GM21737 (cell line): ENCODE results near the gene URB1.
"Not testable (repeated sequence)": the region's sequence is repeated elsewhere in the genome, so short reads cannot be mapped to it uniquely, and the experiment has no call there.

Experiments
- ATAC-seq: cut with Tn5 transposase; IDR thresholded peaks from one replicate; pipeline ENCODE4 v1.9.1; 2021; ENCODE audit warnings: mild to moderate bottlenecking, moderate library complexity; ENCODE audit not compliant: unreplicated experiment

The URB1 gene

DNA sequence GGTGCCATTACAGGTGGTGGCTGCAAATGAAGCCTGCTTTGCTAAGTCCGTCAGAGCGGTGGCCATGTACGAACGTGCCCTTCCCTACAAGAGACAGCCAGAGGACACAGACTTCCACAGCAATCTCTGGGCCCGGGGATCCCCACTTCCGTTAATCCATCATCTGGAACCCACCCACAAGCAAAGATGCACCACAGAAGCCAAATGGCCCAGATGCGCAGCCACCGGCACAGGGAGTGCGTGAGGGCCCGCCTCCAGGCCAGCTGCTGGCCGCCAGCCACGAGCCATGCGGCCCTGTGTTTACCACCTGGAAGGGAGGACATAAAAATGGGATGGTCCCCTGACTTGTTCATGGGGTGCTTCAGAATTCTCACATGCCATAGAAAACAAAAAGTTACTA lies 72.1 kb downstream of the URB1 start:
- ATAC-seq, result no peak

DNA sequence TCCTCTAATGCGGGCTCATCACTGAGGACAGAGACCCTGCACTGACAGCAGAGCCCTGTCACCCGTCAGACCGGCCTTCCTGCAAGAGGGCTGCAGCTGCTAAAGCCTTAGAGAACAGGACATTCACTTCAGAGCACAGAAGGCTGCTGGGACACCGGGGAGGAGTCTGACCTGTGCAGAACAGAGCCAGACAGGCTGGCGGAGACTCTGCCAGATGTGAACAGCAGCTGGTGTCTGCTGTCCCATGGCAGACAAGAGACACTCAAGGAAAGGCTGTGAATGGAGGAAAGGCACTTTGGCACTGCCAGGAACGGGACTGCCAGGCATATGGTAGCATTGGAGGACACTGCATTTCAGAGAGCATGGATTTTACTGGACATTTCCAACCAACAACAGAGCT lies 72.8 kb downstream of the URB1 start:
- ATAC-seq, result no peak

GRCh38 chr21:32319012-32319411 lies 73.8 kb downstream of the URB1 start:
- ATAC-seq, result no peak

GRCh38 chr21:32317726-32318125 lies 75.1 kb downstream of the URB1 start:
- no peak for ATAC-seq

- ATAC-seq, result no peak
Observed at GRCh38 chr21:32316361-32317215, 76.2 kb downstream of the URB1 start.

DNA sequence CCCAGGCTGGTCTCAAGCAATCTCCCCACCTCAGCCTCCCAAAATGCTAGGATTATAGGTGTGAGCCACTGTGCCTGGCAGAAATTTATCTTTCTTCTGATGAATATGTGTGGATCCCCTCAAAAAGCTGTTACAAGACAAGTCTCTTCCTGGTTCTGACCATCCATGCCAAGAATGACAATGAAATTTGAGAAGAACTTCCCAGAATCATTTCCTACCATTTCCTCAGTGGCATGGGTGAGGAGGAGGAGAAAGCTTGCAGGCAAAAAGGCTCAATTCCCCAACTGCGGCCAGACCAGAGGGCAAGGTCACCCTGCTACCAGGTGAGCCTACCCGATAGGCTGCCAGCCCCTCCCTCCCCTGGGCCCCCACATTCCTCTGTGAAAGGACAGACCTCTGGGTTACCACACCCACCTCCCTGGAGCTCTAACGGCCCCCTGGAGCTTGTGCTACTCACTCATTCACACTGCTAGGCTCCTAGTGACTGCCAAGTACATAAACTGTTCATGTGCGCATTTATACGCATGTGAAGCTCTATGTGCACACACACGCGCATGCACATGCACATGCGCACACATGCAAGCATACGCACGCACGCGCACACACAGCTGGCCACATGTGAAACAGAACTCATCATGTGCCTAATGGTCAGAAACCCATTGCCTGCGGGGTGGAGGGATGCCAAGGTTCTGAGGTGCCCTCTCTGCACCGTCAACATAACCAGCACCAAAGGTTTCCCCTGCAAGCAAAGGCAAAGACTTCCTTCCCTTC lies 77.1 kb downstream of the URB1 start:
- no peak for ATAC-seq

DNA sequence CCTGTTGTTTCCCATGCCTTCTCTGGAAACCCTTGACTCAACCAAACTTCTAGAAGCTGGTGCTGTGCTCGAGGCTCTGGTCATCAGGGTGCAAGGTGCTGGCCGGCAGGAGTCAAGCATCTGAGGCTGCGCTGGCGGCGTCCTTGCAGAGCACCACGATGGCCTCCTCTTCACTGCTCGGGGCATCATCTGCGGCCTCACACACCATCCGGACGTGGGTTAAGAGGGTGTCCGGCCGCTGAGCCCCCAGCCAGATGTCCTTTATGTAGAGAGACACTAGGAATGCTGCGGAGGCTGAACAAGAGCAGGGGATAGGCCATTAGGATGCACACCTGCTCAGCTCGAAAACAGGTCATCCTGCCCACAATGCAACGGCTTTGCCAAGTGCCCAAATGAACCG lies 78.0 kb downstream of the URB1 start:
- no peak for ATAC-seq

DNA sequence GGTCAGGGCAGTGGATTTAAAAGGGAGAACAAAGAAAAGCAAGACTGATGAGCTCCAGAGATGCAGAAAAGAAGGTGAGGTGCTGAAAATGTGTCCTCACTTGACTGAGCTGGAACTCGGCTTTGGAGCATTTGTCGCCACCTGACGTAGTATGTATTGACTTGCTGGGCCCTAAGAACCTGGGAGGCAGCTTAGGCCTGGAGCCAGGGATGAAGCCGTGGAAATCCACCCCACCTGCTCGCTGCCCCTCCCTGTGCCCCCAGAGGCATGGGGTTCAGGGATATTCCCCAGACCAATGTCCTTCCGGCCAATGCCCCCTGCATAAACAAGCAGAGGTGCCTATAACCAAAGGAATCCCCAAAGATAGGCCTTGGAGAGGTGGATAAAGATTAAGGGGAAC lies 79.8 kb downstream of the URB1 start:
- ATAC-seq, result no peak

DNA sequence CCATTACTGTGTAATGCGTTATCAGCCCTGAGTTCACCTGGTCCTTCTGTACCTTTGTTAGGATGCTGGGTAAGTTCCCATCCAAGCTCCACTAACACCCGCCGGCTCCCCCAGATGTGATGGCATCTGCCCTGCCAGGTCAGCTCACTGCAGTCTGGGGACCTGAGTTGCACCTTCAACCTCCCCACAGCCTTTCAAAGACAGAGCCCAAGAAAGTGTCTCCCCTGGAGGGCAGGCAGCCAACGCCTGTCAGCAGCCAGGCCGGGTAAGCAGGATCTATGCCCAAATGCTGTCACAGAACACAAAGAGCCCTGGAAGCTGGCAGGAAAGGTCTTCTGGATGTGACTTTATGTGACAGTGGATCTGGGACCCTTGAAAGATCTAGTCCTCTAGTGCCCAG lies 80.5 kb downstream of the URB1 start:
- no peak for ATAC-seq

DNA sequence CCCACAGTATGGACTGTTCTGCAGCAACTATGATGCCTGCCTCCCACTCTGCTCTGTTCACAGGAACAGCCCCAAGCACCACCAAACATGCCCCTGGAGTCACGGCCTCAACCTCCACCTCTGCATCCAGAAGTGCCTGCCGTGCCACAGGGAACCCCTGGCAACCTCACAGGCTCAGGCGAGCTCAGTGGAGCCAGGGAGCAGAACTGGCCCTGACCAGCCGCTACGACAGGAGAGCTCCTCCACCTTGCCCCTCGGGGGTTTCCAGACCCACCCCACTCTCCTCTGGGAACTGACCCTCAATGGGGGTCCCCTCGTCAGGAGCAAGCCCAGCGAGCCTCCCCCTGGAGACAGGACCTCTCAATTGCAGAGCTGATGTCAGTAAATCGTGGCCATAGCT lies 81.2 kb downstream of the URB1 start:
- no peak for ATAC-seq

DNA sequence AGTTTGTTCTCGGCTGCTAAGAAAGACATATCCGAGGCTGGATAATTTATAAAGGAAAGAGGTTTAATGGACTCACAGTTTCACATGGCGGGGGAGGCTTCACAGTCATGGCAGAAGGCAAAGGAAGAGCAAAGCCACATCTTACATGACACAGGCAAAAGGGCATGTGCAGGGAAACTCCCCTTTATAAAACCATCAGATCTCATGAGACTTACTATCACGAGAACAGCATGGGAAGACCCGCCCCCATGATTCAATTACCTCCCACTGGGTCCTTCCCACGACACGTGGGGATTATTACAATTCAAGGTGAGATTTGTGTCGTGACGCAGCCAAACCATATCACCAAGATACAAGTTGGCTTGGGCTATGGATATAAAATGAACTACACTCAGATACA lies 81.8 kb downstream of the URB1 start:
- not testable (repeated sequence) for ATAC-seq

- no peak for ATAC-seq
Observed at GRCh38 chr21:32309906-32310460, 82.8 kb downstream of the URB1 start.

- ATAC-seq, result no peak
Observed at GRCh38 chr21:32308696-32309095, 84.1 kb downstream of the URB1 start.

- ATAC-seq, result no peak
Observed at GRCh38 chr21:32307706-32308105, 85.1 kb downstream of the URB1 start.

DNA sequence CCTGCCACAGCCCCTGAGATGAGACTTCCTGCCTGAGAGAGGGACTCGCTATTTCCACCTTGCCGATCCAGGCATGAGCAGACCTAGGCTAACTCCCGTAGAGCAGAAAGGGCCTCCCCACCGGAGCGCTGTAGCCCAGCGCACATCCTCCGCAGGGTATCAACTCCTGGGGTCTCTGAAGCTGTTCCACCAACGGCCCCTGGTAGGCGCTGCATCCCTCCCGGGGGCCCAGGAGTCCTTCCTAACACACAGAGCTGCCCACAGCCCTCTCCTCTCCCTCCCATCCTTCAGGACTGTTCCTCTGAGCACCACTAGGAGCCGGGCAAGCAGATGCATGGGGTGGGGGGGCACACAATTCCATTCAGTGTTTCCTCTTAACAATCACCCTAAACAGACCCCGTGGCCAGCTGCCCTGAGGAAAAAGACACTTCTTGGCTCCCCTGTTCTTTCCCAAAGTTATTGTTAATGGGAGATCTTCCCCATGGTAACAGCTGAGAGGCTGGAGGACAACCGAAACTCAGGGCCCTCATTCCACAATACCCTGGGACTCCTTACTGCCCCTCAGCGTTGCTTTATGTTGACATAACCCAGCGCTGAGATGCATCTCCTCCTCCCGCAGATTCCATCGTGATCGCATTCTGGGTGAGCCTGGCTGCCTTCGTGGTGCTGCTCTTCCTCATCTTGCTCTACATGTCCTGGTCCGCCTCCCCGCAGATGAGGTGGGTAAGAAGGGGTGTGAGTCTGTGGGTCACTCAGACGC lies 86.6 kb downstream of the URB1 start:
- ATAC-seq, result no peak

DNA sequence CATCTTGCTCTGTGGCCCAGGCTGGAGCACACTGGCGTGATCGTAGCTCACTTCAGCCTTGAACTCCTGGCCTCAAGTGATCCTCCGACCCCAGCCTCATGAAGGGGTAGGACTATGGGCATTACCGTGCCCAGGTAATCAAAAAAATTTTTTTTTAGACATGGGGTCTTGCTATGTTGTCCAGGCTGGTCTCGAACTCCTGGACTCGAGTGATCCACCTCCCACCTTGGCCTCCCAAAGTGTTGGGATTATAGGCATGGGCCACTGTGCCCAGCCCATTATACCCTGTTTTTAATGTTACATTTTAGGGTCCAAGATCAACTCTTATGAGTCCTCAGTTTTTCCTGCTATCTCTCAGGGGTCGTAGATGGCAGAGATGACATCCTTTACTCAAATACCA lies 87.8 kb downstream of the URB1 start:
- ATAC-seq, result no peak

GRCh38 chr21:32303385-32303784 lies 89.4 kb downstream of the URB1 start:
- ATAC-seq, result no peak

DNA sequence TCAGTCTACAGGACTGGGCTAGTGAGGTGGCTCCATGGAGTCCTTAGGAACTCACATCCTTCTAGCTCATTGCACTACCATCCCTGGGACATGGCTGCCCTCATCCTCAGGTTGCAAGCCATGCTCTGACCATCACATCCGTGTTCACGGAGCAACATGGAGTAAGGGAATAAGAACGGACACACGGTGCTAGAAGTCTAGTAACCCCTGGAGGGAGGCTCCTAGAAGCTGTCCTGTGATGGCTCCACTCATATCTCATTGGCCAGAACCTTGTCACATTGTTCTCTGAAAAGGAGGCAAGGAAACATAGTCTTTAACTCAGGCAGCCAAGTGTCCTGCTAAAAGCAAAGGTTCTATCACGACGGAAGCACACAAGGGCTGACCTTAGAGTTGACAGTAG lies 90.3 kb downstream of the URB1 start:
- no peak for ATAC-seq

DNA sequence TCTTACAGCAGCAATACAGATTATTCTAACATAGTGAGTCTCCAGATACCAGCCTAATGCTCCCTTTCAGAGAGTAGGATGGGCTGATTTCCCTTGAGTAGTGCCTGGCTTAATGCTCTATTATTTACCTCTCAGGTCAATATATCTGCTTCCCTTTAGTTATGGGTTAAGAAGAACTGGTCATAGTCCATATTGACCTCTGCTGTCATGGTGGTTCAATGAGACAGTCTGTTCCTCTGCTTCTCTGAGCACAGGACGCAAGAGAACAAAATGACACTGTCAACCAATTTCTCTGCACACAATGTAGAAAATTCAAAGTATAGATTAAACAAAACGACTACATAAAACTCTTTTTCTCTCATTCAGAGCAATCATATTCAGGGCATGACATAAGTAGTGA lies 91.2 kb downstream of the URB1 start:
- ATAC-seq, result no peak

- ATAC-seq, result no peak
Observed at GRCh38 chr21:32300117-32300681, 92.6 kb downstream of the URB1 start.

- no peak for ATAC-seq
Observed at GRCh38 chr21:32299695-32300094, 93.1 kb downstream of the URB1 start.
